ENCODE data around the gene DOCK4.

The DOCK4 gene

DNA sequence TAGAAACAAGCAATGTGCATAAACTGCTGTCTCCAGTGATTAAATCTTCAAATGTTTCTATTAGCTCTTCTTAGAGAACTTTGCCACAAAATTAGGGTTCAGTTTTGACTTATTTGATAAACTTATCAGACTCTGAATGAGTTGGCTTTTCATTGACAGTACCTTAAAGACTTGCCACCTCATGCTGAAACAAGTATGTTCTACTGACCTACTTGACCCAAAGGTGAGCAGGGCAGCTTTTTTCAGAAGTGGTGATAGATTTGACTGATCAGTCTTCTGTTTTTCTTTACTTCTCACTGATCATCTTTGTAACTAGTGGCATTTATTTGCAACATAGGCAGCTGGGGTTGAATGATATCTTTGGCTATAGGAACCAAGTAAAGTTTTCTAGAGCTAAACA is 8.1 kb upstream of the DOCK4 start:
- DNase-seq: no peak

DNA sequence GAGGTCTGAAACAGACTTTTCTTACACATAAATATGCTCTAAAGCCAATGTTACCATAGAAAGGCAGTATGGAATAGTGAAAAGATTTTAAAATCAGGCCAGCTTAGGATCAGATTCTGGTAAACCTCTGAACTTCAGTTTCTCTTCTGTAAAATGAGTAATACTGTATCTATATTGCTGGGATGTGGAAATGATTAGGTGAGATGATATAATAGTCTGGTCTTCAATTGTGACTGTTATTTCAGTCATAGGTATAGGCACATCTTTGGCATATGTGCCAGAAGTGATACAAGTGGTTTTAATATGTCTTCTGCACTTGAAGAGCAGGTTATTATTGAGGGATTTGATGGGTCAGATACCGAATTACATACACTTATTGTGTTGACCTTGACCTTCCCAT is 7.5 kb upstream of the DOCK4 start:
- DNase-seq: no peak

DNA sequence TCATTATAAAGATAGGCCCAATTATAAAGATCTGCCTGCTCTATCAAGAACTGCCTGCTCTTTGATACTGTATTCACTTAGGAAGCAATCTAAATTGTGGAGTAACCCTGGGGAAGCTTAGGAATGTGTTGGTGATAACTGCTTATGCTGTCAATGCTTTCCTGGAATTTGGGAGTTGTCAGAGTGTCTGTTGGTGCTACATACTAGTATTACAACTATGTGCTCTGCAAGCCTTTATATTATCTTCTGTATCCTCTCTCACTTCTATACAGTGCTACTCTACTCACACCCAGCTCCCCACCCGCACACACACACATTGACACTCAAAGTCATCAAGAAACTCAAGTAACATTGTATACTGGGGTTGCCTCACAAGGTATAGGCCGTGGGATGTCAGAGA is 6.4 kb upstream of the DOCK4 start:
- DNase-seq: no peak

DNA sequence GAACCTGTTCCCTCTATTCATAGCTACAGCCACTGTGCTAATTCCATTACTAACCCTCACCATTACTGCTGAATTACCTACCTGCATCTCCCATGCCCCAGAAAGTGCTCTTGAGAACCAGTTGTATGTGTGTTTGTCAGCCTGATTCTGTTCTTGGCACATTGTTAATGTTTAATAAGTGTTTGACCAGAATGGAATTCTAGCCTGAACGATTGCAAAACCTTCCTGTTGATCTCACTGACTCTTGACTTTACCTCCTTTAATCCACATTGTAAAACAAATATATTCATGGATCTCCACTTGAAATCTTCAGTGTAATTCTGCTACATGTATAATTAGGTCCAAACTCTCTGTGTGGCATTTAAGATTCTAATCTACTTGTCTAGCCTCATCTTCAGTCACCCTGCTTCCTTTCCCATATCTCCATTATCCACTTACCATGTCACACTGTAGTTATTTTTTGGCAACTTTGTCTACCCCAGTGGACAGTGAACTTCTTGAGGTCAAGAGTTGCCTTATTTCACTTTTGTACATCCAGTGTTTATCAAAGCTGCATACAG is 5.2 kb upstream of the DOCK4 start:
- DNase-seq: no peak

DNA sequence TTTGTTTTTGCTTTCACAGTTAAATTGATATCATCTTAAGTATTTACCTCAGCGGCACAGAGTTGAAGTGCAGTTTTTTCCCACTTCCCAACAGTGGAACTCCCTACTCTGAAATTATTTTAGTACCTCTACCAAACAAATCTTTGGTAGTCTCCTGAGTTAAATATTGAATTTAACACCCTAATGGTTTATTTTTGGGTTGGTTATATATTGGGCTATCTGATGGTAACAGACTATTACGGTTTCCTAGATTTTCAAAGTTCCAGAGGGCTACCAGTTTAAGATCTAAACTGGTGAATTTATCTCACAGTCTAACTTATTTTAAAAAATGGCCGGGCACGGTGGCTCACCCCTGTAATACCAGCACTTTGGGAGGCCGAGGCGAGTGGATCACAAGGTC is 1.6 kb upstream of the DOCK4 start:
- DNase-seq: no peak

DNA sequence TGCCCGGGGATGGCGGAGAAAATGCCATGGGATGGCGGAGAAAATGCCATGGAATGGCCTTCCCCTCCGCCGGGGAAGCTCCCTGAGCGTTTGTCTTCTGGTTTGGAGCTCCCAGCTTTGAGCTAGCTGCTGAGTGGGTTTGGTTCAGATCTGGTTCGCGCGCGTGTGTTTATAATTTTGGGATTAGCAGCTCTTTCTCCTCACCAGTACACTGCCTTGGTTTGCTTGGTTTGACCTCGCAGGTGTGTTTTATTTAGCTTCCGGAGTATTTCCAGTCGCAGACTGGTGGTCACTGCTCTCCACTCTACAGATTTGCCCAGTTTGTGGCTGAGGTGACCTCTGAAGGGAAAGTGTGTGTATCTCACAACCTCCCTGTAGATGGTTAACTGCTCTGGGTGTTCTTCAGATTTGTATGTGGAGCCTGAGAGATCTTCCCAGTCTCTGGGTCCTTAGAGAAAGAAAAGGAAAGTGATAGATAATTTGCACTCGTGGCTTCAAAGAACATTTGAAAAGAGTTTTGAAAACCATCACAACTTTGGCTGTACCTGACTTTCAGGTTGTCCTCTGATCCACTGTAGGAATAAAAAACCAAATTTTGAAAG is 893 bp upstream of the DOCK4 start:
- DNase-seq: peak in 1 of 2 experiments; percentile 44

DNA sequence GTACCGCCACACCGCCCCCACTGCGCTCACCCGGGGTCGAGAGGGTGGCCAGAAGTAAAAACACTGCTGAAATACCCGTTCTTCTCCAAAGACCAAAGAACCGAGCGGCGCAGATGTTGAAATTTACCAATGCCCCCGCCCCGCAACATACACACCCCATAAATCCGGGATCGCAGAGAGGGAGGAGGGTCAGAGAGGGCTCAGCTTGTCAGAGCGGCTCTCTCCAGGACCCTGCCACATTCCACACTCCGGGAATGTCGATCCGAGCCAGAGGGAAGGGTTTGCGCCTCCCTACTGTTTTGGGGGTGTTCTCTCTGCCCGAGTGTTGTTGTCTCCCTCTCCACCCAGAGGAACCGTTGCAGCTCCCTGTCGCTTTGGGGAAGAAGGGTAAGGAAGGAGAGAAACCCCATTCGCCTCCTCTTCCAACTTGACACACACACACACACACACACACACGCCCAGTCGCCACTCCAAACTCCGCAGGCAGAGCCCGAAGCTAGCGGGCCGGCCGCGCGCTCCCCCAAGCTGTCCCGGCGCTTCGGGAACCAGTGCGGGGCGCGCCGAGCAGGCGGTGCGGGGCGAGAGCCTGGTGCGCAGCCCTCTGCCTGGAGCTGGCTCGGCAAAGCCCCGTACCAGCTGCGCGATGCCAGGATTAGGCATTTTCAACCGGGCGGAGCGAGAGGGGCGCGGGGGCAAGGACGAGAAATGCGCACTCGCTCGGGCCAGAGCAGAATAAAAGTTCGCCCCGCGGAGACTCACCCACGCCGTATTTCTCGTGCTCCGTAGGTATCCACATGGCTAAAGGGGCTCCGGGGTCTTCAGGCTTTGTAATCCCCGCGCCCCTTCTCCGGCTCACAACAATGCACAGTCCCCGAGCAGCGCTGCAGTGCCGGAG is 609 bp downstream of the DOCK4 start:
- peak in 1 of 2 experiments; percentile 59 for DNase-seq

DNA sequence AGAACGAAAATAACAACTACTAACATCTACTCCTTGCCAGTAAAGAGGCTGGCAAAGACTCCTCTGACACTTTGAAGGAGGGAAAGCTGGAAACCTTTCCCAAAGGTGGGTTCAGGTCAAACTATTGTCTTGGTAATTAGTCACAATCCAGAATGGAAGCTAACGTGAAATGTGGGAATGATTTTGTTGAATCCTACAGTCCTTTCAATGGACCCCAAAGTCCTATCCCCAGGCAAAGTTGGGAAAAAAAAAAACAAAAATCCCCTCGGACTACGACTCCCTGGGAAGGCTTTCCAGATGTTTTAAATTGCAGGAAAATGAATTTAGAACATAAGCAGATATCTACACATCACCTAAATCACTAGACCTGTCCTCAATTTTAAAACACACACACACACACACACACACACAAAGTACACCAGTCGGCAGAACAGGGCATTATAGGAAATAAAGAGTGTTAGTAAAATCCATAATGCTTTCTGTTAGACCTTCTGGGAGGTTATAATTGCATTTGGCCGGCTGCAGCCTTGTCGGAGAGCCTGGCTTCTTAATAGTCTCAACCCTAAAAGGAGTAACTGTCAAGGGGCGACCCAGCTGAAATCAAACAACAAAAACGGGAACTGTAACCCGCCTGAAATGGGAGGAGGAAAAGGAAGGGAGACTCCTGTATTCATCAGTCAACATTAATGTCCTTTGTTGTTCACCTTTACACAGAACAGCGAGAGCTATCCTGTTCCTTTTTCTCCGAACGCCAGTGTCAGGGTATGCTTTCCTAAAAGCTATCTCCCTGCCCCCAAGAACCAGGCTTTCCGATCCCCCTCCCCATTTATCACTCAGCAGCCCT is 1.5 kb downstream of the DOCK4 start:
- no peak for DNase-seq

DNA sequence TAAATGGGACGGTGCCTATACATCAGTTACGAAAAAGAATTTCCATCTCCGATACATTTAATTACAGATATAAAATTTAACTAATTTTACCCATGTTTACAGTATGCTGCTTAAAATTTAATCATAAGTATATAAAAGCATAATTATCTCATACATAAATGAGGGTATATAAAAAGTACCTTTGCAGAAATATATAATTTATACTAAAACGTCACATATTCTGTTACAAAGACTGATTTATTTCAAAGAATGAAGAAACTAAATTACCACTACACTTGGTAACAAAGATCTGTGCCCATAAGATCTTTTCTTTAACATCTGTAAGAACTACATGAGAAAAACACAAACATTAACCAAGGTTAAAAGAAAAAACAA is 2.8 kb downstream of the DOCK4 start:
- no peak for DNase-seq

DNA sequence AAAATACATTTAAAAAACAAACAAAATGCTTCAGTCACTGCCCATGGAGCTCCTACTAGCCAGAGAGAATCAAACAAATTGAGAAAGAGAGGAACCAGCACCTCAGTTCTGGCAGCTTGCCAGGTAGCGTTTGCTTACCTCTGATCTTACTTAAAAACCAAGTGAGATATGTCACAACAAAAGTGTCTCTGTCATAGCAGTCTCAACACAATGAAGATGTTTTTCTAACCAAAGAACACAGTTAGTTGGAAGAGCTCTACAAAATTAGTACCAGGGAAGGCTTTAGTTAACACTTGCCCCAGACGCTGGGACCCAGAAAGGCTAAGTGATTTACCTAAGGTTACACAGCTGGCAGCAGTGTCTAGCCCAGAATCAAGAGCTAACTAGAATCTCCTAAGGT is 3.4 kb downstream of the DOCK4 start:
- DNase-seq: peak in 1 of 2 experiments; percentile 20

DNA sequence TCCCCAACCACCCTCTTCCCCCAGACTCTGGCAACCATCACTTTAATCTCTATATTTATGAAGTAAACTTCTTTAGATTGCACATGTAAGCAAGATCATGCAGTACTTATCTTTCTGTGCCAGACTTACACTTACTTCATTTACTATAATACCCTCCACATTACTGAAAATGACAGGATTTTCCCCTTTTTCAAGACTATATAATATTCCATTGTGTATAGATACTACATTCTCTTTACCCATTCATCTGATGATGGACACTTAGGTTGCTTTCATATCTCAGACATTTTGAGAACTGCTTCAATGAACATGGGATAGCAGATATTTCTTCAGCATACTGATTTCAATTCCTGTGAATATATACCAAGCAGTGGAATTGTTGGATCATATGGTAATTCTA is 4.4 kb downstream of the DOCK4 start:
- no peak for DNase-seq

DNA sequence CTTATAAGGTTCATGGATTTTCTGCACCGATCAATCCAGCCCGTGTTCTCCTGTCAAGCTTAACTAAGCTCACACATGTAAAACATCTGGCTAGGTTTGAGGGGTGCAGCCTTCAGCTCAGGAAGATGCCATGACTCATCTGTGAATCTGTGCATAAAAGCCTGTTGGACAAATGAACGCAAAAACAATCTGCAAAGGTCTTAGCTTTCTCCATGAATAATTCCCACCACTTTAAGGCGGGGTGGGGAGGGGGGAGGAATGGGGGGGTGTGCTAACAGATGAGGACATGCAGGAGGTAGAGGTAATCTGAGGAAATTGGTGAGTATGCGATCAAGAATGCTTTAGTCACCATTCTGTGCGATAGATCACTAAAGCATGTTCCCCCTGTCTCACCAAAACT is 4.8 kb downstream of the DOCK4 start:
- DNase-seq: no peak

DNA sequence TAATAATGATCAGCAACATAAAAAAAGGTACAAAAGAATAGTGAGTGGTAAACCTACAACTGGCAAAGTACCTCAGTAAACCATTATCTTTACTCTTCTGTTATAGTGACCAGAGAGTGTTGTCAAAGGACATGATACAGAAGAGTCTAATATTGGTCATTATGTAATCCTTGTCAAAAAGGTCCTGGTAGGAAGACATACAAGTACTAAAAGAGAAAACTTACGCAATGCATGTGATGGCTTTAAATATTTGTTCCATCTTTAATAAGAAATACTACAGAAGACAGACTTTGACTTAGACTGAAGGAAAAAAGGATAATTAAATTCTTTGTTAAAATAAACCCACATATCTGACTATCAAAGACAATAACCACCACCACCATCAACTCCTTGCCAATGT is 6.5 kb downstream of the DOCK4 start:
- no peak for DNase-seq

DNA sequence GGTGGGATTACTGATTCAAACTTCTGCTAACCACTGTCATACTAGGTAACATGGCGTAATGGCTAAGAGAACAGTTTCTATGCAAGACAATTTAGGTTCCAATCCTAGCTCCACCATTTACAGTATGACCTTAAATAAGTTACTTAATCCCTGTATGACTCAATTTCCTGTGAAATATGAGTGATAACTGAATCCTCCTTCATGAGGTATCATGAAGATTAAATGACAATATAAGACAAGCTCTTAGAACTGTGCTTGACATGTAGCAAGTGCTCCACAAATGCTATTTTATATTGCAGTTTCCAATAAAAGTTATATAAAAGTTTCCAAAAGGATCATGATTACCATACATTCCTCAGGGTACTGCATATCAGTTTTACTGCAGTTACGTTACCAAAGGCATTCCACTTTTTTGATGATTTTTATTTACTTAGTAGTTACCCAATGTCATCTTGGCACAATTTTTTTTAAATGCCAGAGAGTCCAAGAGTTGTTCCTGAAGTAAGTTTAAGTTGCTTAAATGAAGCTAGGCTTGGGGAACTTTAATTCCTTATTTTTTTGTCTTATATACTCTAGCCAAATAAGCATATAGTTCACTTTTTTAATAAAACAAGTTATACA is 7.1 kb downstream of the DOCK4 start:
- no peak for DNase-seq

DNA sequence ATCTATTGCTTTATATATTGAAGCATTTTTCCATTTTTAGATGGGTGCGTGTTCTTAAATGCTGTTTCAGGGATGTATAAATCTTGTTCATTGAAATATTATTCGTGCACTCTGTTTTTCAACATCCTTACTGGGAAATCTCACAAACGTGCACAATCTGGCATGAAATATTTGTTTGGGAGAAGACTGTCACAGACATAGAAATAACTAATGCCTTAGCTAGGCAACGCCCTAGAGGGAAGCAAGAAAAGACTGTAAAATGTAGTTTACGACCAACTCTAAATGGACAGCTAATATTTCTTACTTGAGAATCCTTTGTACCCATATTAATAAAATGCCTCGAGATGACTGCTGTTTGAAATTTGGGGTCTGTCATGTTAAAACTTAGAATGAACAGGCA is 8.9 kb downstream of the DOCK4 start:
- DNase-seq: no peak

DNA sequence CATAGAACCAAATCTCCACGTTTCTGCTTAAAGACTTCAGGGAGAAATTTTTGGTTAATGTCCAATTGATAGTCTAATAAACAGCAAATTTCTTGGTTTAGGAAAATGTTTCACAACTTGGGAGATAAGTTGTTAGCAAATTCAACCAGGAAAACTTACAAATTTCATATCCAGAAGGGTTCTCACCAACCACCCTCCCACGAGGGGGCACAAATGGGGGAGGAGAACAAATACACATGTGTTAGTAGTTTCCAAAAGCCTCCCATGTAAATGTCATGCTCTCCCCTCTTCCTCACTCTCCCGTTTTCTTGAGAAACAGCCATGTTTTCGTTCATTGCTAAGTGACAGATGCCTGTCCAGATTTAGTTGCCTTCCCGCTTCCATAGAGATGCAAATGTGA is 10.5 kb downstream of the DOCK4 start:
- DNase-seq: no peak

DNA sequence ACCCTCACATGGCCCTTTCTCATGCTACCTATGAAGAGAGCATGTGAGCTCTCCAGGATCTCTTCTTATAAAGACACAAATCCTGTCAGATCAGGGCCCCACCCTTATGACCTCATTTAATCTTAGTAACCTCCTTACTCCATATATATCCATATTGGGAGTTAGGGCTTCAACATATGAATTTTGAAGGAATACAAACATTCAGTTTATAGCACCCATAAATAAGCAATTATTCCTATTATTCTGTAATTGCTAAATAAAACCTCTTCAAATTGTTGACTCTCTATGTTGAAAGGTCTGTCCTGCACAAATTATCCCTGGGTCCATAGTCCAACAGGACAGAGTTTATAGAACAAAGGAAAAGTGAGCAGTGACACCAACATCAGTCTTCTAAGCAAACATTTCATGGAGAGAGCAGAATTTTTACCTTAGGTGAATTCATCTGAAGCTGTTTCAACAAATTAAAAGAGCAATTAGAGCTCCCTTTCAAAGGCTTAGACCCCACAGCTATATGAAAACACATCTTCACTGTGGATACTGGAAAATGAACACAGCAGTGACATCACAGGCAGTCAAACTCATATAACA is 12.2 kb downstream of the DOCK4 start:
- DNase-seq: no peak

DNA sequence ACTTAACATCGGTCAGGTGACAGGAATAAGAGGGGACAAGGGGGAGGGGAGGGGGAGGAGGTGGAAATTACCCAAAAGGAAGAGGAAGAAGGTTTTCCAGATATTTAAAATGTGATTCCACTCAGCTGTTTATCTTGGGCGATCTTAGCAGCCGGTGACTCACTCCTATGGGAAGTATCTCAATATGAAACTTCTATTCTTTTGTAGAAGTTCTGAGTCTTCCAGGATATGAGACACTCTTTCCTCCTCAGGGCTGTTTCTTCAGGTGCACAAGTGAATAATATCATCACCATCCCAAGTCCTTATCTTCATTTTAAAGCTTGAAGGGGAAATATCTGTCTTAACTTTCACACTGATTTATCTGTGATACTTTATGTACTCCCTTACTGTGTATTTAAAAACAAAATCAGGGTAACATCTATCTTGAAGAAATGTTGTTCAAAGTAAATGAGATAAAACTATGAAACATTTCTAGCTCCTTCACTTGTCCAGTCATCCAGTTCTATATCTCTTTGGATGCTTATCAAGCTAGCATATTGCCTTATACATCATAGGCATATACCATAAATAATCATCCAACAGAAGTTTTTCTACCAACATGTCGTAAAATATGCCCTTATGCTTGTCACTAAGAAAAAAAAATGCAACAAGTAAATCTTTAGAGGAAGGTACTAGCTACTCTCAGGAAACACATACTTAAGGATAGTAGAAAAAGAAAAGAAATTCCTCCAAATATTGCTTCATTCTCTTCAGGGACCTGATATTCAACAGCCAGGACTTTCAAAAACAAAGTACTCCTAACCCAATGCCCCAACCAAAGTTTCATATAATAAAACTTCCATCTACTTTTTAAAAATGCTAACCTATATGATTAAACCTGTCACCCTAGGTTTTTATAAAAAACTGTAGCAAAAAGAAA is 13.7 kb downstream of the DOCK4 start:
- no peak for DNase-seq

DNA sequence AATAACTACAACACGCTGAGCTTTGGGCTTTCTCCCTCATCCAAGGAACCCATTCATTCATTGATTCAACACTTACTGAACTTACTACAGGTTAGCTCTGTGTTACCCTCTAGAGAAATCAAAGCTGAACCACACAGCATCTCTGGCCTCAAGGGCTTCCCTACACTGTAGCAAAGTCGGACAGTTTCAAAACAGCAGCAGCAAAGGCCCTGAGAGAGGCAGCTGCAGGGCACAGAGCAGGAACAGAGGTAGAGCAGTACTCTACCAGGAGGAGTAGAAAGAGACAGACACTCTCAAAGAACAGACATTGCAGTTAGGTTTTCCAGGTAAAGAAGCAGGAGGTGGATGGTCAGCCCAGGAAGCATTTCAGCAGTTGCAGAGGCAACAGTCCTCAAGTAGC is 16.1 kb downstream of the DOCK4 start:
- DNase-seq: no peak

DNA sequence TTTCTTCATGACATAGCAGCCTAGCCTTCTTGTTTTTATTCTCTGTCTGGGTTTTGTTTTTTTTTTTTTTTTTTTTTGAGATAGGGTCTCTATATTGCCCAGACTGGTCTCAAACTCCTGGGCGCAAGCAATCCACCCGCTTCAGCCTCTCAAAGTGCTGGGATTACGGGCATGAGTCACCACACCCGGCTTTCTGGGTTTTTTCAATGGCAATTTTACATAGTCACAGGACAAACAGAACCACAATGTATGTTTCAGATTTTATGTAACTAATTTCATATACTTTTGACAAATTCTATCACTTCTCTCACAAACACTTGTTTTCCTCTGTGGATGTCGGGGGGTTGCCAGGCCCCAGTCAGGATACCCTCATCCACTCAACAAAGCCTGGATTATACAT is 16.5 kb downstream of the DOCK4 start:
- DNase-seq: no peak

DNA sequence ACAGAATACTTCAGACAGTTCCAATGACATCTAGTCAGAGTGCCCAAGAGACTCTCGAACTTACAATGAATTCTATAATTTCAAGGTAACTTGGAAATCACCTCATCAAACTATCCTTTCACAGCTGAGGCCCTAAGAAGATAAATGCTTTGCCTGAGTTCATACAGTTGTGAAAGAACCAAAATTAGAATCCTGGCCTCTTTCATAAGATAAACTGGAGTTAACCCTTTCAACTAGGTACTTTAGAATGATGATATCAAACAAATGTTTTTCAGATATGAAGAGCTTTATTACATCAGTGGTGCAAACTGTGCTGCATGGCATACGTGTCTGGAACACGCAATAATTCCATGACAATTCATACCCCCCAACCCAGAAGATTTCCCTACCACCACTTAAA is 17.9 kb downstream of the DOCK4 start:
- DNase-seq: no peak

DNA sequence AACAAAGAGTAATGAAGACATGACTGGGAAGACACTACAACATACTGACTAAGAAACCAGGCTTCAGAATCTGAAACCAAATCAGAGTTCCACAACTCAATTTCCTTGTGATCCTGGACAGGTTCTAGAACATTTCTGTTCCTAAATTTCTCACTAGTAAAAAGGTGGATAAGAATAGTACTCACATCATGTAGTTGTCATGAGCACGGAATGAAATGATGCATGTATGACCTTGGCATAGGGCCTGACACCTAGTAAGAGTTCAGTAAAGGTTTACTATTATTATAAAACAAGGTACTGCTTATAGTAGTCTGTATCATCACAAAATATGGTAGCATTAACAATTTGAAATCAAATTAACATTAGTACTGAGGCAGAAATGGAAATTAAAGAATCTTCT is 19.9 kb downstream of the DOCK4 start:
- DNase-seq: no peak

Measured in SHP77 (cell line).